Prostate gland (tissue), 2 donors: ENCODE data around the gene SLC44A3.

Experiments used
- CTCF ChIP-seq, 4 experiments: fragments of 200-600 bp in 2 of 4; fragments of 450-650 bp in 2 of 4; sonication (generic) in 2 of 4; IDR thresholded peaks; 1 replicate in 3 of 4; 2 replicates in 1 of 4; pipeline ENCODE4 v1.5.1; 2016 to 2019; ENCODE audit warnings: antibody characterized with exemption in 4 of 4, mild to moderate bottlenecking in 2 of 4, moderate library complexity in 2 of 4
- POLR2A ChIP-seq: fragments of 450-650 bp; IDR thresholded peaks from one replicate; pipeline ENCODE4 v1.6.1; 2016; ENCODE audit warnings: antibody characterized with exemption, mild to moderate bottlenecking
- POLR2AphosphoS5 ChIP-seq: sonication (generic); formaldehyde crosslinking; IDR thresholded peaks from one replicate; pipeline ENCODE4 v1.6.1; 2017; ENCODE audit warnings: antibody characterized with exemption

- TF ChIP-seq CTCF (IDR thresholded peaks at IDR 0.05): no peak
- no peak for TF ChIP-seq POLR2A
- TF ChIP-seq POLR2AphosphoS5: peak; percentile 65
These were observed 44.7 kb downstream of the SLC44A3 start for GRCh38 chr1:94864821-94865220.
